NOMO-1 (cell line): ENCODE results near the gene NFKB2.

Experiments
- DNase-seq, 2 experiments: peaks; one replicate each; lab custom pipeline; 2025; ENCODE audit not compliant: unreplicated experiment in 2 of 2; lab: John Stamatoyannopoulos, UW

The NFKB2 gene

DNA sequence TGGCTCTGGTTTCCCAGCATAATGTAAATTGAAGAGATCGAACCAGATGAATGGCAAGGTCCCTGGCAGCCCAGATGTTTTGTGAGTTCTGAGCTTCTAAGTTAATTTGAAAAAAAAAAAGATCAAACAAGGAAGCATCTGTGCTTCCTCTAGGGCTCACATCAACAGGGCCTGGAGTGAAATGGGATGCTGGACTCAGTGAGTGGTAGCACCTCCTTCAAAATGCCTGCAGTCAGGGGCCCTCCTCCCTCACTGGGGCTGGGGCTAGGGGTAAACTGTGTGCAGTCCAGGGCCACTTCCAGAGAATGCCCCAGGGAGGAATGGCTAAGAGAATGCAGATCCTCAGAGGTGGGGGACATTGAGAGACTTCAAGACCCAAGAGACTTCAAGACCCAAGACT is 42.9 kb downstream of the NFKB2 start:
- DNase-seq, result no peak

DNA sequence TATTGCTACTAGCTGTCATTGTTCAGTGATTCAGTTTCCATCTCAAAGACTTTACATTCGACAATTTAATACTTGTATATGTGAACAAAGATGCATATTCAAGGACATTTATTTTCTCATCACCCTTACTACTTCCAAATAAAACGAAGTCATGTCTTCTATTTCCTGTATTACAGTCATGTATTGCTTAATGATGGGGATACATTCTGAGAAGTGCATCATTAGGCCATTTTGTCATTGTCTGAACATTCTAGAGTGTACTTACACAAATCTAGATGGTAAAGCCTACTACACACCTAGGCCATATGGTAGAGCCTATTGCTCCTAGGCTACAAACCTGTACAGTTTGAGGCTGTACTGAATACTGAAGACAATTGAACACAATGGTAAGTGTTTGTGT is 49.3 kb downstream of the NFKB2 start:
- no peak for DNase-seq

DNA sequence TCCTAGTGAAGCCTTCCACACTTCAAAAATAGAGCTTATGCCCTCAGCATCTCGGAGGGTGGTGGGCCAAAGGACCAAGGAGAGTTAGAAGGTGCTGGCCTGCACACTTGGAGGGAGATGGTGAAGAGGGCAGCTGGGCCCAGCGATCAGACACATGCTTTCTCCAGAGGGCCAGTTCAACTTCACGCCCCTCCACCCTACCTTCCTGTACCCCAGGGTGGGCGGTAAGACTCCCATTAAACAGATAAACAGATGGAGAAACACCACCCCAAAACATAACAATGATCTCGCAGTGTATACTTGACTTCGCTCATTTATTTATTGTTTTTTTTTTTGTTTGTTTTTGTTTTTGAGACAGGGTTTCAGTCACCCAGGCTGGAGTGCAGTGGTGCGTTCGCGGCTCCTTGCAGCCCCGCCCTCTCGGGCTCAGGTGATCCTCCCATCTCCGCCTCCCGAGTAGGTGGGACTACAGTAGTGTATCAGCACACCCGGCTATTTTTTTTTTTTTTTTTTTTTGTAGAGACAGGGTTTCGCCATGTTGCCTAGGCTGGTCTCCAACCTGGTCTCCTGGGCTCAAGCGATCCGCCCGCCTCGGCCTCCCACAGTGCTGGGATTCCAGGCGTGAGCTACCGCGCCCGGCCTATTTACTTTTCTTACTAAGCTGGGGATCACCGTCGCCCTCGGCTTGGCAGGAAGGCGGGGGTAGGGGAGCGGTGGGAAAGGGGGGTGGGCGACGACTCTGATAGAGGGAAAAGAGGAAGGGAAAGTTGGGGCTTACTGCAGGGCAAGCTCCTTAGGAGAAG is 54.0 kb downstream of the NFKB2 start:
- DNase-seq, result peak; percentile 46 to 53

DNA sequence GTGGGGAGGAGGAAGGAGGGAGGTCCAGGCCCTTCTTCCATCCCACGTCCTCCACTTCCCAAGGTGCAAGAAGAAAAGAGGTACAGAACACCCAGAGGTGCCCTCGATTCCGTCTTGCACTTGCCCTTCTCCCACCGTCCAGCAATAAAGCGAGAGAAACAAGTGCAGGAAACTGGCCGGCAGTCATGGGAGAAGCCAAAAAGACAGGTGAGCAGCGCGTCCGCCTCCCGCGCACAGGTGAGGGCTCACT is 54.5 kb downstream of the NFKB2 start:
- peak; percentile 58 to 60 for DNase-seq

DNA sequence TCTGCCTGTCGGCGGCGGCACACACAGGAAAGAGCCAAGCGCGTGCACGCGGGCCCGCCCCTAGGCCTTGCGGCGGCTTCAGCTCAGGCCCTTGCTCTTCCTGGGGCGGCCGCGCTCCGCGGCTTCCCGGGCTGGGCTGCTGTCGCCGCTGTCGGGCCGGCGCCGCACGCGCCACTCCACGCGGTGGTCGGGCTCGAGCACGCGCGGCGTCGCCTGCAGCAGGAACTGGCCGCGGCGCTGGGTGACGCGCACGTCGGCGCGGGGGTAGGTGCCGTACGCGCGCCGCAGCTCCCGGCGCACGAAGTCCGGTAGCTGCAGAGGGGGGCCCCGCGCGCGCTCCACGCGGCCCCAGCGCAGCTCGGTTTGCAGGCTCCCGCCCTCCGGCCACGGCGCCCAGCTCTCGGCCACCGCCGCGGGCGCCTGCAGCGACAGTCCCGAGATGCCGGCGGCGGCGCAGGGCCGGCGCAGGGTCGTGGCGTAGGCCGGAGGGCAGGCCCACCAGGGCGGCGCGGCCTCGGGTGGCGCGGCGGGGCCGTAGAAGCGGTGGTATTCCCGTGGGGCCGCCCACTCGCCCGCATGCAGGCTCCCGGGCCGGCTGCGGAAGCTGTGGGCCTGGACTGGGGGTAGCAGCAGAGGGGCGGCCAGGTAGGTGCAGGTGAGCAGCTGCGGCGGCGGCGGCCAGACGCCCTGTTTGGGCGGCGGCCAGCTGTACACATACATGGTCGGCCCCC is 55.0 kb downstream of the NFKB2 start:
- peak; percentile 86 for DNase-seq

- DNase-seq, result no peak
These were observed 55.8 kb downstream of the NFKB2 start, which contains the start of gene C10orf95 for GRCh38 chr10:102451105-102451969. TSS of gene C10orf95 (minus strand) at chr10:102451543. CDS start at chr10:102451093, 450 bp downstream.
